A673 (cell line): ENCODE results near the gene USP15. TPM values are rescaled to one million over a fixed set of nuclear protein-coding genes. Genes with fewer than 3 reads are reported as not detected.

Experiments
- BruUV-seq: library from RNA; stranded (reverse); fragments of 400-500 nt; replicated peaks from 2 replicates; lab custom pipeline; 2021; lab: Mats Ljungman, UMichigan
- CTCF ChIA-PET: fragments of 300-600 bp; sonication (Branson Sonifier 250); formaldehyde crosslinking; loops from one replicate; lab custom pipeline; 2022; ENCODE audit warnings: antibody characterized with exemption; lab: Charles Lee
- POLR2A ChIA-PET: fragments of 300-600 bp; sonication (Branson Sonifier 250); formaldehyde crosslinking; loops from one replicate; lab custom pipeline; 2022; ENCODE audit warnings: antibody characterized with exemption; ENCODE audit not compliant: low non-redundant PET; lab: Charles Lee
- DNase-seq: peaks from one replicate; pipeline ENCODE4 v3.0.0-alpha.2; 2015; ENCODE audit warnings: low spot score
- H3K27ac ChIP-seq: fragments of 200-600 bp; sonication (generic); 2 replicates; pipeline ENCODE4 v1.5.1; 2016; ENCODE audit warnings: mixed run types, low read depth, mild to moderate bottlenecking, mixed read lengths, antibody characterized with exemption, low read length; ENCODE audit not compliant: poor library complexity, severe bottlenecking
- H3K27me3 ChIP-seq: fragments of 200-600 bp; sonication (generic); replicated peaks from 2 replicates; pipeline ENCODE4 v1.6.1; 2017; ENCODE audit warnings: mixed run types, low read depth, mild to moderate bottlenecking, mixed read lengths, antibody characterized with exemption, low read length; ENCODE audit not compliant: insufficient read depth, poor library complexity
- H3K36me3 ChIP-seq: fragments of 200-600 bp; sonication (generic); 2 replicates; pipeline ENCODE4 v1.6.1; 2016; ENCODE audit warnings: mixed run types, mild to moderate bottlenecking, mixed read lengths, antibody characterized with exemption, low read length; ENCODE audit not compliant: insufficient read depth, poor library complexity, severe bottlenecking
- H3K4me1 ChIP-seq: fragments of 200-600 bp; sonication (generic); 2 replicates; pipeline ENCODE4 v1.6.1; 2017; ENCODE audit warnings: mixed run types, mild to moderate bottlenecking, mixed read lengths, antibody characterized with exemption, low read length; ENCODE audit not compliant: insufficient read depth, poor library complexity, severe bottlenecking
- H3K4me3 ChIP-seq: fragments of 200-600 bp; sonication (generic); 2 replicates; pipeline ENCODE4 v1.5.1; 2016; ENCODE audit warnings: low read depth, mixed run types, mild to moderate bottlenecking, mixed read lengths, low read length; ENCODE audit not compliant: poor library complexity, severe bottlenecking
- H3K9me3 ChIP-seq: fragments of 200-600 bp; sonication (generic); 2 replicates; pipeline ENCODE4 v1.6.1; 2016; ENCODE audit warnings: mixed run types, low read depth, mild to moderate bottlenecking, mixed read lengths, antibody characterized with exemption, low read length; ENCODE audit not compliant: poor library complexity, severe bottlenecking
- CTCF ChIP-seq: fragments of 300-800, 200-600 bp; sonication (generic); conservative IDR thresholded peaks from 2 replicates; pipeline ENCODE4 v1.5.1; 2017; ENCODE audit warnings: low read depth, mild to moderate bottlenecking, antibody characterized with exemption, low read length, moderate library complexity, mixed read lengths
- EZH2 ChIP-seq: fragments of 200-600 bp; sonication (generic); IDR thresholded peaks from 2 replicates; pipeline ENCODE4 v1.6.1; 2017; ENCODE audit warnings: borderline replicate concordance, low read depth, mild to moderate bottlenecking, mixed read lengths, antibody characterized with exemption, low read length; ENCODE audit not compliant: poor library complexity, severe bottlenecking
- intact Hi-C: fragments of 100-400 bp; cut with micrococcal nuclease; formaldehyde crosslinking; loops from one replicate; pipeline ENCODE4 v1.10.0; 2022; ENCODE audit not compliant: unreplicated experiment
- total RNA-seq: library from RNA; stranded (reverse); gene quantifications from 2 replicates; pipeline ENCODE4 v1.2.3, GENCODE V29; 2021

Gene USP15
- total RNA-seq, 1 experiment from 2014 or later: 61.7 TPM

- no peak for DNase-seq
- Histone ChIP-seq H3K9me3 (peaks cover 3% of the 10 kb centered on the region), H3K4me3 (no peak overlapping the region), H3K36me3 (no peaks in the 10 kb centered on the region), H3K4me1 (no peaks in the 10 kb centered on the region), H3K27me3 (peaks cover 4% of the 10 kb centered on the region), H3K27ac (no peak overlapping the region)
- CTCF ChIA-PET: no interaction called here
- no TSS peak for BruUV-seq
- POLR2A ChIA-PET: no interaction called here
- intact Hi-C loops: no loop called here
- TF ChIP-seq CTCF: no peak
- no peak for TF ChIP-seq EZH2
Observed at GRCh38 chr12:62429457-62429856, 169.3 kb downstream of the USP15 start.

GRCh38 chr12:62434494-62435302 is 174.5 kb downstream of the USP15 start:
- ChIA-PET CTCF (no interaction called here), POLR2A (no interaction called here)
- no peak for TF ChIP-seq EZH2
- TF ChIP-seq CTCF: no peak
- no peak for DNase-seq
- BruUV-seq: no TSS peak
- H3K27ac ChIP-seq: no peak overlapping the region
- intact Hi-C loops: loop anchor here (5.0 to 10.0 kb wide), 2 partner anchors 150 to 378 kb away; no protein-coding TSS in a partner anchor
- no peaks in the 10 kb centered on the region for H3K4me1 ChIP-seq
- H3K36me3 ChIP-seq: no peaks in the 10 kb centered on the region
- peak overlapping the region; percentile 45 for H3K4me3 ChIP-seq
- no peaks in the 10 kb centered on the region for H3K9me3 ChIP-seq
- peaks cover 8% of the 10 kb centered on the region for H3K27me3 ChIP-seq

GRCh38 chr12:62435303-62436163 is 175.3 kb downstream of the USP15 start:
- no peak overlapping the region for H3K27ac ChIP-seq
- DNase-seq: peak; percentile 79
- intact Hi-C loops: loop anchor here (5.0 to 10.0 kb wide), 2 partner anchors 149 to 377 kb away; no protein-coding TSS in a partner anchor
- peak overlapping the region; percentile 45 for H3K4me3 ChIP-seq
- TF ChIP-seq EZH2: no peak
- TF ChIP-seq CTCF: peak; percentile 67
- H3K4me1 ChIP-seq: no peaks in the 10 kb centered on the region
- no peaks in the 10 kb centered on the region for H3K9me3 ChIP-seq
- no TSS peak for BruUV-seq
- H3K36me3 ChIP-seq: no peaks in the 10 kb centered on the region
- H3K27me3 ChIP-seq: peaks cover 8% of the 10 kb centered on the region
- ChIA-PET POLR2A (no interaction called here), CTCF (interaction anchor here (0.5 to 1.0 kb wide), 3 partner anchors 35 to 362 kb away, joined by 3 to 4 read pairs (median 3); no protein-coding TSS in a partner anchor)
